NCI-H2081 (cell line): ENCODE data around the gene OLFML1.
A peak's percentile ranks its signal among the peaks of the same experiment; 100 is the strongest.
"Not testable (repeated sequence)": the region's sequence is repeated elsewhere in the genome, so short reads cannot be mapped to it uniquely, and the experiment has no call there.

Experiments
- DNase-seq, 2 experiments: peaks; one replicate each; lab custom pipeline; 2025; lab: John Stamatoyannopoulos, UW

OLFML1 gene

GRCh38 chr11:7512525-7513233, 27.4 kb downstream of the OLFML1 start:
- DNase-seq = no peak

DNA sequence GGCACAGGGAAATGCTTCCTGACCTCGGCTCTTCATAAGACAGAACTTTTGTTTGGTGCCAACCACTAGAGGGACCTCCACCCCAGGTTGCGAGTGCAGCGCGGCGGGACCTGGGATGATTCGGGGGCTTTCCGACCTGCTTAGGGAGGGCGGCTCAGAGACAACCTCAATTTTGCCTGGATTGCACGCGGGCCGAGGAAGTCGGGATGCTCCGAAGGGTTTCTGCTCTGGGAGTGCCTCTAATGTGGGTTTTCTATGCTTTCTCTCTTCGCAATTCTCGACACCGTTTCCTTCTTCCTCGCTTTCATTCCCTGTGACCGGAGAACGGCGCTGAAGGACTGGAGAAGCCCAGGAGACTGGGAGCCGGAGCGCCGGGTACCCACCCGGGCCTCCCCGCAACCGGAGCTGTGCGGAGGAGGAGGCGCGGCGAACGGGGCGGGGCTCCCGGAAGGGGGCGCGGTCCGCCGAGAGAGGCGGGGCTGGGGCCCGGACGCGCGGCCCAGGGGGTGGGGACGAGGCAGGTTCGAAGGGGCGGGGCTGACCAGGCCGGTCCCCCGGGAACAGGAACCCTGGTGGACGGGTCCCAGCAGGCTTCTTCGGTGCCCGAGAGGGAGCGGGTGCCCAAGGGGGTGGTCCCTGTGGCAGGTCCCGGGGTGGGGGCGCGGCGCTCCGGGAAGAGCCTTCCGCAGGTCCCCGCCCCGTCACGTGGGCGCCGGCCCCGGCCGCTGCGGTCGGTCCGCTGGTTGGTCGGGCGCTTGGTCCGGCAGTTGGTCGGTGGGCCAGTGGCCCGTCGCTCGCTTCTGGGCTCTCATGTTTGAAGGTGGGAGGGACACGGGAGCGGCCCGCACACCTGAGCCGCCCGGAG, 28.2 kb downstream of the OLFML1 start, which contains the start of gene PPFIBP2:
TSS of gene PPFIBP2 (plus strand) at position 766 of the 865 bp plus-strand sequence. CDS start 35,477 bp downstream, outside the sequence.
- DNase-seq = peak; percentile 36 to 40

- DNase-seq = no peak
These were observed 28.8 kb downstream of the OLFML1 start for GRCh38 chr11:7514099-7514591.

GRCh38 chr11:7515447-7515886, 30.2 kb downstream of the OLFML1 start:
- no peak for DNase-seq

GRCh38 chr11:7516475-7516874, 31.2 kb downstream of the OLFML1 start:
- no peak for DNase-seq

- not testable (repeated sequence) for DNase-seq
These were observed 32.4 kb downstream of the OLFML1 start for GRCh38 chr11:7517743-7518142.

GRCh38 chr11:7518811-7519562, 33.7 kb downstream of the OLFML1 start:
- DNase-seq = no peak

GRCh38 chr11:7520011-7520942, 35.0 kb downstream of the OLFML1 start:
- DNase-seq = no peak

DNA sequence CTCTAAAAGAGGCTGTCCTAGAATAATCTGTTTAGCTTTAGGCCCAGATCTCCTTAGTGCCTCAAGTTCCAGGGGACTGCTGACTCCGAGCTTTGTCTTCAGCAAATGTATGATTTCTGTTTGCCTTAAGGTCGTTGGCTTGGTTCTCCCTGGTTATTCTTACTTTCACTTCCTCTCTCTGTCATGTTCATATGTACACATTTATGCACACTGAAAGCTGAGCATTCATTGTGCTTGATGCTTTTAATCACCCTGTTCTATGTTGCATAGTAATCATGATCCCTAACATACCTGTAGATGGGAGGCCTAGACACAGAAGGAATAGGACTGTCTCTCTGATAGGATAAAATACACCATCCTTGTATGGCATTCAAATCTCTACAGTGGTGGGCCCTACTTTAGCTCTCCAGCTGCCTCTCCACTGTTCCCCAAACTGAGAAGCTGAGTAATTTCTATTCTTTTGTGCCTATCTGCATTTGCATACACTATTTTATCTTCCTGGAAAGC, 35.7 kb downstream of the OLFML1 start:
- DNase-seq = no peak

DNA sequence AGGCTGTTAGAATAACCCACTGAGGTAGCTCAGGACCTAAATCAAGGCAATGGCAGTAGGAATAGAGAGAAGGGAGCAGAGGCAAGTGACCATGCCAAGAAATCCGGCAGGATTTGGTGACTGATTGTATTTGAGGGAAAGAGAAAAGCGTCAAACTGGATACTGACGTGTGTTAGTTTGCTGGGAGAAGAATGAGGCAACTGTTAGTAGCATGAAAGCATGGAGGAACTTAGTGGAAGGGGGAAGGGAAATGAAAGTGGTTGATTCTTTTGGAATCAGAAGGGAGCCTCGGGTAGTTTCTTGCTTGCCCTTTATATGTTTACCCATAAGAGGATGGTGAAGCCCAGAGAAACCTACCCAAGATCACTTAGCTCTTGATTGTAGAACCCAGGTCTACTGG, 36.8 kb downstream of the OLFML1 start:
- DNase-seq = no peak

DNA sequence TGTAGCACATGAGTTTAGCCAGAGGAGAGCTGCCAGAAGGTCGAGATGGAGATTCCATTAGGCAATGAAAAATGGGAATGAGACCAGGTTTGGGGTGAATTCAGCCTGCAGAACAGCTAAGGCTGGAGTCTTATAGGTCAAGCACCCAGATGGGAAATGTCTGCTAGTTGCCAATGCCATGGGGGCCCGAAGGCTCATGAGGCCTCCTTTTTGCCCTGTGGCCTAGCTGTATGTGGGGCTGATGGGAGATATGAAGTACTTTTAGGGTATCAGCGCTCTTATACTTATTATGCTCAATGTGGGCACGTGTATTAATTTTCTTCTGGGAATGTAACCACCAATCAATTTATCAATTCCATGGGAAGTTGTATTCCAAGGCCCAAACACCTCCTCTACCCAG, 37.2 kb downstream of the OLFML1 start:
- no peak for DNase-seq

GRCh38 chr11:7523416-7524210, 38.3 kb downstream of the OLFML1 start:
- no peak for DNase-seq

DNA sequence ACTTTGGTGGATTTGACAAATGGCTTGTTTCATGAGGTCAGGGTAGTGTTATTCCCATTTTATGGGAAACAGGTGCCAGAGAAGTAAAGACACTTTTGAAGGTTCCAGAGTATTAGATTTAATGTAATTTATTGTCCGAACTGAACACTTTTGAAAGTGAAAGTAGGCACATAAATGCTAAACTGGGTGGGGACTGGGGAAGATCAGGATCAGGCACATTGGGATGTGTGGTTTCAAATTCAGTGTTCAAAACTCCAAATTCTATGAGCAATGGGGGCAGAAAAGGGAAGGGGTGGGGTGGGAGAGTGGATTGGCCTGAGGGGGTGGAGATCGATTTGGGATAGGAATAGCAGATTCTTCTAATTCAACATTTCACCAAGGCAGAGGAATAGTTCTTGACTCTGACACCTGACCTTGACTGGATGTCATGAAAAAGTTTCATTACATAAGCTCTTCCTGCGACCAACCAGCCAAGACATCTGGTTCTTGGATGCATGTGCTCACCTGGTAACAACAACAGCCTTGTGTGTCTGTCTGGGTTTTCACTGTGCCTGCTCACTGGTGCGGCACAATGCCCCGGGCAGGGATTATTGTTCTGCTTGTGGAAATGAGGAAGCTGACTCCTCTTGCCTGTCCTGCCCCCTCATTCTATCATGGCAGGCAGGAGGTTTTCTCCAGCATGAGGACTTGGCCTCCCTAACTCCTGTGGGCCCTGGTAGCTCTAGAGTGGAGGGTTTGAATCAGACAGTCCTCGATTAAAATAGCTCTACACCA, 39.3 kb downstream of the OLFML1 start:
- no peak for DNase-seq

- no peak for DNase-seq
These were observed 40.1 kb downstream of the OLFML1 start for GRCh38 chr11:7525424-7525823.

- no peak for DNase-seq
These were observed 41.7 kb downstream of the OLFML1 start for GRCh38 chr11:7527029-7527428.

DNA sequence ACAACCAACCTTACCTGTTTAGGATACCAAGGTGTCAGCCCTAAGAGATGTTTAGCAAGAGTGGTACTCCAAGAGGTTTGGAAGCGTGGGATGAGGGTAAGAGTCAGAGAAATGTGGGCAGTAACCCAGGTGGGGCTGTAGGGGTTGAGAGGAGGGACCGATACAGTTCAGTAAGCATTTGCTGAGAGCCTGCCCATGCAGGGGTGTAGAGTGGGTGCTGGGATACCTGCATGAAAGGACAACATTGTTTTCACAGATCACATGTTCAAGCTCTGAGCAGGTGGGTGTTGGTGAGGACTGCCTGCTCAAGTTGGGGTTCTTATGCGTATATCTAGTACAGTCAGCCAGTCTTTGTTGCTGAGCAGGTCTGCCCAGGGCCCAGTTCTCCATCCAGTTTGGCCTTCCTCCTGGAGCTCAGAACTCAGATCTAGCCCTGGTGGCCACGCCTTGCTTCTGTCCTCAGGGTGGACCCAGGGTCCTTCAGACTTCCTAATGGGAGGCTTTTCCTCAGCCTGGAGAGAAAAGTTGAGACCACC, 43.3 kb downstream of the OLFML1 start:
- DNase-seq = no peak

DNA sequence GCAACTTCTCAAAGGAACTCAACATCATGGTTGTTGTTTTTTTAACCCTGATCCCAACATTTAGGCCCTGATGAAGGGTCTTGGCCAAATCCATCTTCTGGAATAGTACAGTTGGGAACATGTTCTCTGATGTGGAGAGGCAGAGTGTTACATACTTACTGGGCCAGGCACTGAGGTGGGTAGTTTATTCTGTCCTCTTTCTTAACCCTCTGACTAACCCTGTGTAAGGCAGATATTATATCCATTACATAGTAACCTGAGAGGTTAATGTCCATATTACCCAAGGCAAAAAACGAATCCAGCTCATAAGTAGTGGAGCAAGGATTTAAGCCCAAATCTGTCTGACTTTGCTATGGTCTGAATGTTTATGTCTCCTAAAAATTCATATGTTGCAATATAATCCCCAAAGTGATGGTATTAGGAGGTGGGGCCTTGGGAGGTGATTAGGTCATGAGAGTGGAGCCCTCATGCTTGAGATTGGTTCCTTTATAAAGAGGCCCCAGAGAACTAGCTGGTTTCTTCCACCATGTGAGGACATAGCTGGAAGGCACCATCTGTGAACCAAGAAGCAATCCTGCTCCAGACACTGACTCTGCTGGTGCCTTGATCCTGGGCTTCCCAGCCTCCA, 44.8 kb downstream of the OLFML1 start:
- DNase-seq = no peak

GRCh38 chr11:7531011-7531410, 45.7 kb downstream of the OLFML1 start:
- no peak for DNase-seq
